ENCODE data around the gene B3GNT4.

The B3GNT4 gene

DNA sequence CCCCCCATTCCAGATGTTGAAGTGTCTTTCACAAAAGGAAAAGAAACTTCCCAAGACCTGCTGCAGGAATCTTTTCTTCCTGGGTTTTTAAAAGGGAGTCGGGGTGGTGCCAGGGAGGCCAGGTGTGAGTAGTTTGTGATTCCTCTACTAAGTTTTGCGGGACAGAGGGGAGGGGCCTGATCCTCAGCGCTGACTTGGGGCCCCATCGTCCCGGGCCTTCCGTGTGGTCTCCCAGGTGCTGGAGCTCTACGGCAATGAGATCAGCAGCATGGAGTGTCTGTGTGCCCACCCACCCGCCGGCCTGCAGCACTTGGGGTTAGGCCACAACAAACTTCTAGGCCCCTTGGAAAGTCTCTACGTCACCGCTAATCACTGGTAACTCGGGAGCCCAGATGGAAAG is 16.0 kb upstream of the B3GNT4 start:
- TF ChIP-seq TAF1 (IDR thresholded peaks at IDR 0.05; ENCODE audit: low read depth) = no peak
- TF ChIP-seq TCF12 (IDR thresholded peaks at IDR 0.05; ENCODE audit: low read depth) = no peak
- no peak for TF ChIP-seq NFIC (IDR thresholded peaks at IDR 0.05)
- TF ChIP-seq RAD21 (IDR thresholded peaks at IDR 0.05; ENCODE audit: low read depth) = no peak
- TF ChIP-seq, protein P1, sequence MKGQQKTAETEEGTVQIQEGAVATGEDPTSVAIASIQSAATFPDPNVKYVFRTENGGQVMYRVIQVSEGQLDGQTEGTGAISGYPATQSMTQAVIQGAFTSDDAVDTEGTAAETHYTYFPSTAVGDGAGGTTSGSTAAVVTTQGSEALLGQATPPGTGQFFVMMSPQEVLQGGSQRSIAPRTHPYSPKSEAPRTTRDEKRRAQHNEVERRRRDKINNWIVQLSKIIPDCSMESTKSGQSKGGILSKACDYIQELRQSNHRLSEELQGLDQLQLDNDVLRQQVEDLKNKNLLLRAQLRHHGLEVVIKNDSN (IDR thresholded peaks at IDR 0.05) = no peak
- TF ChIP-seq EP300 (IDR thresholded peaks at IDR 0.05; ENCODE audit: borderline replicate concordance) = no peak
- TF ChIP-seq, protein P2, sequence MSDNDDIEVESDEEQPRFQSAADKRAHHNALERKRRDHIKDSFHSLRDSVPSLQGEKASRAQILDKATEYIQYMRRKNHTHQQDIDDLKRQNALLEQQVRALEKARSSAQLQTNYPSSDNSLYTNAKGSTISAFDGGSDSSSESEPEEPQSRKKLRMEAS (IDR thresholded peaks at IDR 0.05) = no peak
- TF ChIP-seq CREB1 (IDR thresholded peaks at IDR 0.05; ENCODE audit: low read depth) = no peak
- TF ChIP-seq YY1 (IDR thresholded peaks at IDR 0.05; ENCODE audit: low read depth) = no peak
- no peak for TF ChIP-seq TEAD4 (IDR thresholded peaks at IDR 0.05)
- no peak for TF ChIP-seq FOXM1 (IDR thresholded peaks at IDR 0.05; ENCODE audit: borderline replicate concordance, low read depth)
- TF ChIP-seq ZBTB7A (IDR thresholded peaks at IDR 0.05; ENCODE audit: low read depth) = no peak
- TF ChIP-seq CEBPB (IDR thresholded peaks at IDR 0.05) = no peak
- TF ChIP-seq, protein P3, sequence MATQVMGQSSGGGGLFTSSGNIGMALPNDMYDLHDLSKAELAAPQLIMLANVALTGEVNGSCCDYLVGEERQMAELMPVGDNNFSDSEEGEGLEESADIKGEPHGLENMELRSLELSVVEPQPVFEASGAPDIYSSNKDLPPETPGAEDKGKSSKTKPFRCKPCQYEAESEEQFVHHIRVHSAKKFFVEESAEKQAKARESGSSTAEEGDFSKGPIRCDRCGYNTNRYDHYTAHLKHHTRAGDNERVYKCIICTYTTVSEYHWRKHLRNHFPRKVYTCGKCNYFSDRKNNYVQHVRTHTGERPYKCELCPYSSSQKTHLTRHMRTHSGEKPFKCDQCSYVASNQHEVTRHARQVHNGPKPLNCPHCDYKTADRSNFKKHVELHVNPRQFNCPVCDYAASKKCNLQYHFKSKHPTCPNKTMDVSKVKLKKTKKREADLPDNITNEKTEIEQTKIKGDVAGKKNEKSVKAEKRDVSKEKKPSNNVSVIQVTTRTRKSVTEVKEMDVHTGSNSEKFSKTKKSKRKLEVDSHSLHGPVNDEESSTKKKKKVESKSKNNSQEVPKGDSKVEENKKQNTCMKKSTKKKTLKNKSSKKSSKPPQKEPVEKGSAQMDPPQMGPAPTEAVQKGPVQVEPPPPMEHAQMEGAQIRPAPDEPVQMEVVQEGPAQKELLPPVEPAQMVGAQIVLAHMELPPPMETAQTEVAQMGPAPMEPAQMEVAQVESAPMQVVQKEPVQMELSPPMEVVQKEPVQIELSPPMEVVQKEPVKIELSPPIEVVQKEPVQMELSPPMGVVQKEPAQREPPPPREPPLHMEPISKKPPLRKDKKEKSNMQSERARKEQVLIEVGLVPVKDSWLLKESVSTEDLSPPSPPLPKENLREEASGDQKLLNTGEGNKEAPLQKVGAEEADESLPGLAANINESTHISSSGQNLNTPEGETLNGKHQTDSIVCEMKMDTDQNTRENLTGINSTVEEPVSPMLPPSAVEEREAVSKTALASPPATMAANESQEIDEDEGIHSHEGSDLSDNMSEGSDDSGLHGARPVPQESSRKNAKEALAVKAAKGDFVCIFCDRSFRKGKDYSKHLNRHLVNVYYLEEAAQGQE (IDR thresholded peaks at IDR 0.05; ENCODE audit: low read depth) = no peak
- TF ChIP-seq EGR1 (IDR thresholded peaks at IDR 0.05) = no peak

DNA sequence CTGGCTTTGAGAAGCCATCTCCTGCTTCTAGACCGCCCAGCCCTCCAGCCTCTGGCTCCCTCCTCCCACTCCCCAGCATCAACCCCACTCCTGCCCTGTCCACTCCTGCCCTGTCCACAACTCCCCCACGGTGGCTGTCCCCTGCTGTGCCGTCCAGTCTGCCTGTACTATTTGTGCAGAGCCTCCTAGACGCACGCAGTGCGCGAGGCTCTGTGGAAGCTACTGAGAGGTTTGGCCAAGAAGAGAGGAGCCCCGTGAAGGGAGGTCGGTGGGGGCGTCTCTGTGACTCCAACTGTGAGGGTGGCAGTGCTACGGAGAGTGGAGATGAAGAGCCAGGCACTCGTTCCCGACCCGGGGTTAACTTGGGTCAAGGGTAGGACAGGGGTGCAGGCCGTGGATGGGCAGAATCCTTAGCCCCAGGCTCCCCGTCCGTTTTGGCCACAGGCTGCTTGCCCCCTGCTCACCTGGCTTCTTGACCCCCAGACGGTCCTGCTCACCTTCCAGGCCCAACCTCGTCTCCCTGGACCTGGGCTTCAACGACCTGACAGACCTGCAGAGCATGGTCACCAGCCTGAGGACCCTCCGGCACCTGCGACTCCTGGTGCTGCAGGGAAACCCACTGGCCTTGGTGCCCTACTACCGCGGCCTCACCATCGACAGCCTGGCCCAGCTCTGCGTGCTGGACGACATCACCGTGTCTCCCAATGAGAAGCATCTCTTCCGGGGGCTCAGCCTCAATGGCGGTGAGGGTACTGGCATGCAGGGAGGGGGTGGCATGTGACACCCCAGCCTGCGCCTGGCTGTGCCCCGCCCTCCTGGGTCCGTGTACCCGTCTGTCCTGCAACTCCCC is 13.7 kb upstream of the B3GNT4 start:
- TF ChIP-seq TEAD4 (IDR thresholded peaks at IDR 0.05) (no peak), FOXM1 (IDR thresholded peaks at IDR 0.05; ENCODE audit: borderline replicate concordance, low read depth) (no peak), CEBPB (IDR thresholded peaks at IDR 0.05) (no peak), EP300 (IDR thresholded peaks at IDR 0.05; ENCODE audit: borderline replicate concordance) (no peak), YY1 (IDR thresholded peaks at IDR 0.05; ENCODE audit: low read depth) (no peak), RAD21 (IDR thresholded peaks at IDR 0.05; ENCODE audit: low read depth) (no peak), TAF1 (IDR thresholded peaks at IDR 0.05; ENCODE audit: low read depth) (no peak), TCF12 (IDR thresholded peaks at IDR 0.05; ENCODE audit: low read depth) (no peak), ZBTB7A (IDR thresholded peaks at IDR 0.05; ENCODE audit: low read depth) (no peak), NFIC (IDR thresholded peaks at IDR 0.05) (no peak)
- TF ChIP-seq, protein P1 (IDR thresholded peaks at IDR 0.05) = no peak
- TF ChIP-seq, protein P3 (IDR thresholded peaks at IDR 0.05; ENCODE audit: low read depth) = no peak
- TF ChIP-seq, protein P2 (IDR thresholded peaks at IDR 0.05) = no peak

DNA sequence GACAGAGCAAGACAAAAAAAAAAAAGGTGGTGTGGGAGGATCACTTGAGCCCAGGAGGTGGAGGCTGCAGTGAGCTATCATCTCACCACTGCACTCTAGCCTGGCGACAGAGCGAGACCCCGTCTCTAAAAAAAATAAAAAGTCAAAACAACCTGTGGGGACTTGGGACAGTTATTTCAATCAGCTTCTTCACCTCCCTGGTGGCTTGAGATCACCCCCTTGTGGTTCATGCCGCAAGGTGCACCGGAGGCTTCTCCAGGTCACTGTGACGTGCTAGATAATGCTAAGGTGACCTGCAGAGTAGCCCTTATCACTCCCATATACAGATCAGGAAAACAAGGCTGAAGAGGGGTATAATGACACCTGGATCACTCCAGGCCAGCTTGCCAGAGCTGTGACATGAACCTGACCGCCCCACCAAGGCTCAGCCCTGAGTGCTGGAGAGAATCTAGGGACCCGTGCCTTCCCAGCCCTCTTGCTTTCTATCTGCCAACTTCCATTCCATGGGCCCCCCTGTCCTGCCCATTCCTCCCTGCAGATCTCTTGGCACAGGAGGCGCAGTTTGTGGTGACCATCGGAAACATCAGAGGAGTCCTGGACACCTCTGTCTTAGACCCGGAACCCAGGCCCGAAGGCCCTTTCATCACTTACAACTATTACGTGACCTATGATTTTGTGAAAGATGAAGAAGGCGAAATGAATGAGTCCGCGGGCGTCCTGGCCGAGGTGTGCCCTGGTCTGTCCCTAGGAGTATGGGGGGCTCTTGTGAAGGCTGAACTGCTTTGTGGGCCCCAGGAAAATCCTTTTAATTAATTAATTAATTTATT is 12.5 kb upstream of the B3GNT4 start:
- peak; percentile 90 for TF ChIP-seq RAD21 (IDR thresholded peaks at IDR 0.05; ENCODE audit: low read depth)
- no peak for TF ChIP-seq FOXM1 (IDR thresholded peaks at IDR 0.05; ENCODE audit: borderline replicate concordance, low read depth)

DNA sequence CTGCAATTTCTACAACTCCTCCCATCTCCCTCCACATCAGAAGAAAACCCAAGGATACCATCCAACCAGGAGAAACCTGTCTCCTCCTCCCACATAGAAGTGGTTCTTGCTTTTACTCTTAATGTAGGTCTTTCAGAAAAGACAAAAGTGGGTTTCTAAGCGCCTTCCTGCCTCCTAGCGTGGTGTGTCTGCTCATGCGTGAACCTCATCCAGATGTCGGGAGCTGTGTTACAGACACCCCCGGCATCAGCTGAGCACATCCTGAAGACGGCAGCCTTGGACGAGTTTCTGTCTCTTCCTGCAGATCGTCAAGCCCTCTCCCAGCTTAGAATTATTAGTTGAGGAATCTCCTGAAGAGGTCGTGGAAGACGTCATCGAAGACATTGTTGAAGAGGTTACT is 11.1 kb upstream of the B3GNT4 start:
- TF ChIP-seq CREB1 (IDR thresholded peaks at IDR 0.05; ENCODE audit: low read depth) = no peak
- TF ChIP-seq EGR1 (IDR thresholded peaks at IDR 0.05) = no peak
- TF ChIP-seq, protein P2 (IDR thresholded peaks at IDR 0.05) = no peak
- TF ChIP-seq, protein P3 (IDR thresholded peaks at IDR 0.05; ENCODE audit: low read depth) = no peak
- no peak for TF ChIP-seq CEBPB (IDR thresholded peaks at IDR 0.05)
- TF ChIP-seq YY1 (IDR thresholded peaks at IDR 0.05; ENCODE audit: low read depth) = no peak
- no peak for TF ChIP-seq ZBTB7A (IDR thresholded peaks at IDR 0.05; ENCODE audit: low read depth)
- TF ChIP-seq TEAD4 (IDR thresholded peaks at IDR 0.05) = no peak
- no peak for TF ChIP-seq RAD21 (IDR thresholded peaks at IDR 0.05; ENCODE audit: low read depth)
- no peak for TF ChIP-seq FOXM1 (IDR thresholded peaks at IDR 0.05; ENCODE audit: borderline replicate concordance, low read depth)
- TF ChIP-seq TCF12 (IDR thresholded peaks at IDR 0.05; ENCODE audit: low read depth) = no peak
- no peak for TF ChIP-seq TAF1 (IDR thresholded peaks at IDR 0.05; ENCODE audit: low read depth)
- TF ChIP-seq EP300 (IDR thresholded peaks at IDR 0.05; ENCODE audit: borderline replicate concordance) = no peak
- TF ChIP-seq, protein P1 (IDR thresholded peaks at IDR 0.05) = no peak
- TF ChIP-seq NFIC (IDR thresholded peaks at IDR 0.05) = no peak
